Brain microvascular endothelial cell (primary cell): ENCODE measurements around the gene UBXN2A.

Experiments used
- DNase-seq: peaks from one replicate; pipeline ENCODE4 v3.0.0-alpha.2; 2020
- H3K27ac ChIP-seq: fragments of 250-450 bp; sonication (Bioruptor Pico); 2 replicates; pipeline ENCODE4 v1.5.1; 2020; ENCODE audit warnings: mild to moderate bottlenecking, moderate library complexity
- H3K27me3 ChIP-seq: fragments of 250-450 bp; sonication (Bioruptor Pico); replicated peaks from 2 replicates; pipeline ENCODE4 v1.5.1; 2020; ENCODE audit warnings: mild to moderate bottlenecking
- H3K36me3 ChIP-seq: fragments of 250-450 bp; sonication (Bioruptor Pico); replicated peaks from 2 replicates; pipeline ENCODE4 v1.5.1; 2020; ENCODE audit warnings: mild to moderate bottlenecking
- H3K4me3 ChIP-seq: 2 replicates; pipeline ENCODE4 v1.5.1; 2011; ENCODE audit warnings: low read depth, mild to moderate bottlenecking, control low read depth, low read length, moderate library complexity
- in situ Hi-C: cut with HindIII; loops from 2 replicates; pipeline ENCODE4 v1.10.0; 2017; ENCODE audit warnings: low sequenced_read_pairs, low pct_ligation_motif_present
- TF ChIP-seq, protein P1 (sequence below): IDR thresholded peaks from 2 replicates; pipeline ENCODE4 v1.5.1; 2011; ENCODE audit warnings: low read depth, mild to moderate bottlenecking, moderate library complexity, low read length, control low read depth, inconsistent platforms; ENCODE audit errors: missing control alignments

The UBXN2A gene

DNA sequence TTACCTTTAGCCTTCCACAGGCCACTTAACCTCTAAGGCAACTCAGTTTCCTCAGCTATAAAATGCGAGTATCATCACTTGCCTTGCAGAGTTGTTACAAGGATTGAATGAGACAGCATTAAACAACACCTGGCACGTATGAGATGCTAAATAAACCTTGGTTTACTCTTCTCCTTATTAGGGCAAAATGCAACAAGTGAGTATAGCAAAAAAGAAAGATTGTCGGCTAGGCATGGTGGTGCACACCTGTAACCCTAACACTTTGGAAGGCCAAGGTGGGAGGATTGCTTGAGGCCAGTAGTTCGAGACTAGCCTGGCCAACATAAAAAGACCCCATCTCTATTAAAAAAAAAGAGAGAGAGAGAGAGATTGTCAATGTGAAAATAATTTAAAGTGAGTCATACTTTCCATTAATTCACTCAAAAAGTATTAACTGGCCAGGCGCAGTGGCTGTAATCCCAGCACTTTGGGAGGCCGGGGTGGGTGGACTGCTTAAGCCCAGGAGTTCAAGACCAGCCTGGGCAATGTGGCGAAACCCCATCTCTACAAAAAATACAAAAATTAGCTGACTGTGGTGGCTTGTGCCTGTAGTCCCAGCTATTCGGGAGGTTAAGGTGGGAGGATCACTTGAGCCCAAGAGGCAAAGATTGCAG, 21.3 kb upstream of the UBXN2A start:
- Histone ChIP-seq H3K4me3 (no peak overlapping the region), H3K27me3 (no peaks in the 10 kb centered on the region), H3K27ac (no peak overlapping the region), H3K36me3 (no peaks in the 10 kb centered on the region)
- DNase-seq: no peak
- in situ Hi-C loops: loop anchor here (25.0 kb wide), 1 partner anchor 107 kb away; no protein-coding TSS in a partner anchor
- TF ChIP-seq, protein P1, sequence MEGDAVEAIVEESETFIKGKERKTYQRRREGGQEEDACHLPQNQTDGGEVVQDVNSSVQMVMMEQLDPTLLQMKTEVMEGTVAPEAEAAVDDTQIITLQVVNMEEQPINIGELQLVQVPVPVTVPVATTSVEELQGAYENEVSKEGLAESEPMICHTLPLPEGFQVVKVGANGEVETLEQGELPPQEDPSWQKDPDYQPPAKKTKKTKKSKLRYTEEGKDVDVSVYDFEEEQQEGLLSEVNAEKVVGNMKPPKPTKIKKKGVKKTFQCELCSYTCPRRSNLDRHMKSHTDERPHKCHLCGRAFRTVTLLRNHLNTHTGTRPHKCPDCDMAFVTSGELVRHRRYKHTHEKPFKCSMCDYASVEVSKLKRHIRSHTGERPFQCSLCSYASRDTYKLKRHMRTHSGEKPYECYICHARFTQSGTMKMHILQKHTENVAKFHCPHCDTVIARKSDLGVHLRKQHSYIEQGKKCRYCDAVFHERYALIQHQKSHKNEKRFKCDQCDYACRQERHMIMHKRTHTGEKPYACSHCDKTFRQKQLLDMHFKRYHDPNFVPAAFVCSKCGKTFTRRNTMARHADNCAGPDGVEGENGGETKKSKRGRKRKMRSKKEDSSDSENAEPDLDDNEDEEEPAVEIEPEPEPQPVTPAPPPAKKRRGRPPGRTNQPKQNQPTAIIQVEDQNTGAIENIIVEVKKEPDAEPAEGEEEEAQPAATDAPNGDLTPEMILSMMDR: no peak

DNA sequence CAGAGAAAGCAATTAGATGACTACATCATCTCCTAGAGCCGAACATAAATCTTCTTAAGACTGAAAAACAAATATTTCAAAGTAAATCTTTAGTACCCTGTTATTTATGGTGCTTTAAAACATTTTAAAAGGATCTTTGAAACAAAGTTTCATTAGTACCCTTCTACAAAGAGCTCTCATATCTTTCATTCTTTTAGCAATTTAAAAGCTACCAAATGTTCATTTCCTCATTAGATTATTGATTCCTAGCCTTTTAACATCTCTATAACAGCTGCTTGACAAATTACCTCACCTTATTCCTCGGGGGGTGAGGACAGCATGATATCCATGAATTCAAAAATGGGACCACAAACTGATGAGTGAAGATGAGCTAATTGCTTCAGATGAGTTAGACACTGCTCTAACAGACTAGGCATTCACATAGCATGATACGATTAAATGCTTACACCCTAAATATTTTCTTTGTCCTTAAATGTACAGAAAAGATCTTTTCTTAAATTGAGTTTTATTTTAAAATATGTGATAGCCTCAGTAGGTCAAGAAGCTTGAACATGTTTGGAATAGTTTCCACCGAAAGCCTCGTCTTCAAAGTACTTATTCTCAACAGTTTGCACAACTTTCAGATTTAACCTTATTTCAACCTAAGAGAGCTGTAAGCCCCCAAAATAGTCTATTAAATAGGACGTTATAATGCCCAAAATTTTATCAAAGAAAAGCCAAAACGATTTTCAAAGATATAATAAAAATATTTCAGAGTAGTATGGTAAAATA, 15.5 kb upstream of the UBXN2A start:
- DNase-seq: no peak
- TF ChIP-seq, protein P1: no peak
- Histone ChIP-seq H3K27me3 (no peaks in the 10 kb centered on the region), H3K27ac (no peak overlapping the region), H3K36me3 (no peaks in the 10 kb centered on the region), H3K4me3 (peak overlapping the region; percentile 86)
- in situ Hi-C loops: loop anchor here (25.0 kb wide), 1 partner anchor 112 kb away; no protein-coding TSS in a partner anchor

DNA sequence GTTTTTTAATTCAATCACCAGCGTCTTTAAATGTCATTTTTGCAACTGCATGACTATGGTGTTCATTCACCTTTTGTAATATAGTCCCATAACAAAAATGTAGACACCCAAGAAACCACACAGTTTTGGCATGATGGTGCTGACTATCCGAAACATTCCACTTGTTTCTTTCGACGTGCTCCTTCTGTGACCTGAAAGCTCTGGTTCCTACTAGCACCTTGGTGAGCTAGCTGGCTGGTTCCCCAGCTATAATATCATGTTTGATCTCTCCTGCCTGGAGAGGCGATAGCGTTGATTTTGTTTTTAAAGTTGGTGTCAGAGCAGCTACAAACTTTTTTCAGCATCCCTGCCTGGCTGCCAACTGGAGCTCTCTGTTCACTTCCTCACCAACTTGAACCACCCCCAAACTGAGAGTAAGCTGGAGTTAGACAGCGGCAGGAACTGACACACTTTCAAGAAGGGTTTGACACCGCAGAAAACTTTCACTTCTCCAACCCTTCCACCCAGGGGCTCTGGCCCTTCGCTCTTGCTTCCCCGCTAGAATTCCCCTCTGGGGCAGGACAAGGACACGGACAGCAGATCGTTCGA, 14.5 kb upstream of the UBXN2A start:
- H3K36me3 ChIP-seq: no peaks in the 10 kb centered on the region
- H3K27ac ChIP-seq: peak overlapping the region; percentile 98
- DNase-seq: peak; percentile 58
- TF ChIP-seq, protein P1: no peak
- in situ Hi-C loops: no loop called here
- no peaks in the 10 kb centered on the region for H3K27me3 ChIP-seq
- H3K4me3 ChIP-seq: peak overlapping the region; percentile 86

DNA sequence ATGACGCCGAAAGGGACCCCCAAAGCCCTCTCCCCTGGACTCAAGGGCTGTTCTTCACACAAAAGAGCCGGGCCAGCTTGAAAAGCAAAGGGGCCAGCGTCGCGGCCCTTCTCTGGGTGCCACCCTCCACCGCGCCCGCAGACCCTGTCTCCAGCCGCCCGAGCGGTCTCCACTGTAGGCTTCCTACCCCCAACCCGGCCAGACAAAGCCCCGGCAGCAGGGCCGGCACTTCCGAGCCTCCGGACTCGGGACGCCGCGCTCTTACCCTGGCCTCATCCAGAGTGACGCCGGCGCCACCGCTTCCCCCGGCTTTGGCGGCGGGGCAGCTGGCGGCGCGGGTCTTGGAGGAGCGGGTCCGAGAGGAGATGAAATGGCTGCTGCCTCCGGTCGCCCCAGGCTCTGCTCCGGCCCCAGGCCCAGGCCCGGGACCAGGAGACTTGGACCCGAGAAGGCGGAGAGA, 13.9 kb upstream of the UBXN2A start:
- TF ChIP-seq, protein P1: no peak
- no peaks in the 10 kb centered on the region for H3K36me3 ChIP-seq
- no peaks in the 10 kb centered on the region for H3K27me3 ChIP-seq
- in situ Hi-C loops: no loop called here
- H3K4me3 ChIP-seq: peak overlapping the region; percentile 86
- H3K27ac ChIP-seq: peak overlapping the region; percentile 98
- DNase-seq: no peak

DNA sequence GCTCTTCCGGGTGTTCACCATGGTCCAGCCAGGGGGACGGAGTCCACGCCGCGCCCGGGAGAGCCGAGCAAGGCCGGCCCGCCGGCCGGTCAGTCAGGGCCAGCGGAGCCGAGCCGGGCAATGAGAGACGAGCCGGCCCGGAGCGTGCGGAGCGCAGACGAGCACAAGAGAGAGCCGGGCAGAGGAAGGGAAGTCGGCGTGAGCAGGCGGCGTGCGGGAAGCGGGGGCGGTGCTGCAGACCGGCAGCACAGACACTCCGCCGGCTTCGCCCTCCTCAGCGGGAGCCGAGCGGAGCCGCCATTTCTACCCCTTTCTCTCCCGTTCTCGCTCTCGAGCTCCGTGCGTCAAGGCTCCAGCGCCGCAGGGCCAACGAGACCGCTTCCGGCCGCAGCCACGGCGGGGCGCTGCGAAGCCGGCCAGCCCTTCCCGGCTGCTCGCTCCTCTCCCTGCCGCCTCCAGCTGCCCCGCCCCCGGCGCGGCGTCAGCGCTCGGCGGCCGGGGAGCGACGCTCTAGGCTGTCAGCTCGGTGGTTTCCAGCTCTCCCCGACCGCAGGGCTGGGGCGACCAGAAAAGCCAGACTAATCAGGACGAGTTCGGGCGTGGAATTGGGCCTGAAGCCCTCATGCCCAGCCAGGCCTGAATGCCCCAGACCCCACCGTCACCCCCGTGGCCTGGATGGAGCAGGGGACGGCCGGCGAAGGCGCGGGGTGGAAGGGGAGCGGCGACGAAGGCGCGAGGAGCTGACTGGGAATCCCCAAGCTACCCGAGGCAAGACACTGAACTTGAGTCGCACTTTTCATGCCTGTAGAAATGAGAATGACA, 13.3 kb upstream of the UBXN2A start, which contains the start of gene ATAD2B:
Gene ATAD2B (minus strand): TSS at position 374 of the 822 bp plus-strand sequence. CDS start 353 bp downstream, at position 21.
- in situ Hi-C loops: no loop called here
- no peaks in the 10 kb centered on the region for H3K36me3 ChIP-seq
- TF ChIP-seq, protein P1: peak; percentile 65

More for the DNA sequence above, 13.3 kb upstream of the UBXN2A start, which contains the start of gene ATAD2B:
- Histone ChIP-seq H3K27ac (peak within 1 kb of the TSS; percentile 98), H3K4me3 (peak within 1 kb of the TSS; percentile 86), H3K27me3 (no peaks in the 10 kb centered on the region)
- DNase-seq: peak; percentile 89
